Endothelial cell of umbilical vein (primary cell): ENCODE measurements around the gene NHP2. TPM values are rescaled to one million over a fixed set of nuclear protein-coding genes. Genes with fewer than 3 reads are reported as not detected.

Experiments used
- BruUV-seq: library from RNA; stranded (reverse); fragments of 400-500 nt; replicated peaks from 2 replicates; lab custom pipeline; 2021; lab: Mats Ljungman, UMichigan
- CTCF ChIA-PET: fragments of 300-600, 350-600 bp; sonication (Branson Sonifier 250); formaldehyde crosslinking; loops from one replicate; lab custom pipeline; 2021; ENCODE audit warnings: antibody characterized with exemption, inconsistent platforms; lab: Charles Lee
- POLR2A ChIA-PET: fragments of 300-600, 350-600 bp; sonication (Branson Sonifier 250); formaldehyde crosslinking; loops from one replicate; lab custom pipeline; 2021; ENCODE audit warnings: antibody characterized with exemption, inconsistent platforms; lab: Charles Lee
- DNase-seq: peaks from one replicate; pipeline ENCODE4 v3.0.0-alpha.2; 2011; ENCODE audit warnings: low read depth, low spot score
- FAIRE-seq: peaks from 2 replicates; lab custom pipeline; 2011; peaks lifted over from hg19 to GRCh38; lab: Jason Lieb, UNC
- H2AFZ ChIP-seq: 2 replicates; pipeline ENCODE4 v1.6.0; 2012; ENCODE audit warnings: low read depth, low read length, control low read depth, inconsistent platforms
- H3K27ac ChIP-seq: 2 replicates; pipeline ENCODE4 v1.5.1; 2011; ENCODE audit warnings: low read depth, mild to moderate bottlenecking, control low read depth, low read length, moderate library complexity; ENCODE audit not compliant: insufficient read depth
- H3K27me3 ChIP-seq, 2 experiments: 2 replicates each; pipeline versions ENCODE4 v1.6.0 to v1.6.1; 2011; ENCODE audit warnings: low read length in 2 of 2, mixed read lengths in 1 of 2; ENCODE audit not compliant: control insufficient read depth in 2 of 2, insufficient read depth in 2 of 2
- H3K36me3 ChIP-seq, 2 experiments: 2 replicates in 1 of 2; 3 replicates in 1 of 2; pipeline ENCODE4 v1.5.1; 2011; ENCODE audit warnings: low read length in 2 of 2, mild to moderate bottlenecking in 1 of 2, moderate library complexity in 1 of 2; ENCODE audit not compliant: control insufficient read depth in 2 of 2, insufficient read depth in 2 of 2; ENCODE audit errors: extremely low read depth in 1 of 2
- H3K4me1 ChIP-seq: 3 replicates; pipeline ENCODE4 v1.5.1; 2011; ENCODE audit warnings: mild to moderate bottlenecking, low read length; ENCODE audit not compliant: control insufficient read depth, insufficient read depth; ENCODE audit errors: extremely low read depth
- H3K4me2 ChIP-seq: 2 replicates; pipeline ENCODE4 v1.6.1; 2011; ENCODE audit warnings: low read length, control low read depth, mixed read lengths; ENCODE audit not compliant: insufficient read depth
- H3K4me3 ChIP-seq, 3 experiments: fragments of 200-600 bp in 1 of 3; sonication (generic), shearing (Covaris generic) in 1 of 3; replicated peaks in 1 of 3; 2 replicates each; pipeline ENCODE4 v1.5.1; 2011 to 2016; ENCODE audit warnings: control low read depth in 3 of 3, low read length in 3 of 3, mild to moderate bottlenecking in 2 of 3, inconsistent platforms in 1 of 3, low read depth in 1 of 3, moderate library complexity in 1 of 3; ENCODE audit not compliant: insufficient read depth in 1 of 3
- H3K79me2 ChIP-seq: 2 replicates; pipeline ENCODE4 v1.6.0; 2012; ENCODE audit warnings: low read length, inconsistent platforms; ENCODE audit not compliant: control insufficient read depth, insufficient read depth
- H3K9ac ChIP-seq: replicated peaks from 2 replicates; pipeline ENCODE3; 2011; ENCODE audit warnings: low read length, control low read depth; ENCODE audit not compliant: insufficient read depth; ENCODE audit errors: extremely low read depth
- H3K9me1 ChIP-seq: replicated peaks from 3 replicates; pipeline ENCODE4 v1.6.0; 2011; ENCODE audit warnings: mild to moderate bottlenecking, low read length; ENCODE audit not compliant: control insufficient read depth, insufficient read depth; ENCODE audit errors: extremely low read depth
- H3K9me3 ChIP-seq: replicated peaks from 2 replicates; pipeline ENCODE4 v1.5.1; 2012; ENCODE audit warnings: low read length, inconsistent platforms; ENCODE audit not compliant: control insufficient read depth, insufficient read depth
- H4K20me1 ChIP-seq: replicated peaks from 2 replicates; pipeline ENCODE3; 2011; ENCODE audit warnings: mild to moderate bottlenecking, low read length; ENCODE audit not compliant: control insufficient read depth, insufficient read depth; ENCODE audit errors: extremely low read depth
- CTCF ChIP-seq, 2 donors: IDR thresholded peaks; 1 replicate in 1 of 2; 2 replicates in 1 of 2; pipeline ENCODE4 v1.5.1; 2011; ENCODE audit warnings: low read length in 2 of 2, mild to moderate bottlenecking in 2 of 2, moderate library complexity in 2 of 2, control low read depth in 1 of 2, inconsistent platforms in 1 of 2, low read depth in 1 of 2; ENCODE audit not compliant: insufficient read depth in 1 of 2; ENCODE audit errors: extremely low read depth in 1 of 2
- EZH2 ChIP-seq: IDR thresholded peaks from 2 replicates; pipeline ENCODE4 v1.6.1; 2012; ENCODE audit warnings: borderline replicate concordance, low read depth, mild to moderate bottlenecking, moderate library complexity, low read length, inconsistent platforms; ENCODE audit not compliant: severe bottlenecking
- FOS ChIP-seq: IDR thresholded peaks from 2 replicates; pipeline ENCODE4 v1.6.1; 2011; ENCODE audit warnings: mild to moderate bottlenecking, low read length, moderate library complexity, borderline replicate concordance; ENCODE audit not compliant: insufficient read depth
- GATA2 ChIP-seq: IDR thresholded peaks from 2 replicates; pipeline ENCODE4 v1.7.0; 2011; ENCODE audit warnings: low read depth, mild to moderate bottlenecking, moderate library complexity, mixed read lengths, low read length; ENCODE audit not compliant: insufficient read length, insufficient read depth
- JUN ChIP-seq: IDR thresholded peaks from 2 replicates; pipeline ENCODE4 v1.6.1; 2011; ENCODE audit warnings: borderline replicate concordance, low read depth; ENCODE audit not compliant: insufficient read length, insufficient read depth
- POLR2A ChIP-seq: IDR thresholded peaks from 2 replicates; pipeline ENCODE4 v1.6.1; 2012; ENCODE audit warnings: low read depth, mild to moderate bottlenecking, control low read depth, low read length
- POLR2AphosphoS5 ChIP-seq: IDR thresholded peaks from 2 replicates; pipeline ENCODE4 v1.6.1; 2012; ENCODE audit warnings: low read depth, mild to moderate bottlenecking, control low read depth, low read length, moderate library complexity; ENCODE audit not compliant: insufficient read depth
- dilution Hi-C: fragments of 300-500 bp; cut with MboI; formaldehyde crosslinking; loops from one replicate; pipeline ENCODE4 v1.15.0; 2019; ENCODE audit warnings: low sequenced_read_pairs; ENCODE audit not compliant: extremely low pct_ligation_motif_present
- intact Hi-C: fragments of 100-400 bp; cut with micrococcal nuclease; formaldehyde crosslinking; loops from one replicate; pipeline ENCODE4 v1.10.0; 2022
- polyA plus RNA-seq, 4 experiments: library from polyadenylated mRNA; depleted of rRNA in 3 of 4; stranded (reverse) in 3 of 4; unstranded in 1 of 4; fragments of >200 nt; gene quantifications; 2 replicates each; pipeline versions ENCODE4 v1.2.1 to v1.2.3, GENCODE V29; 2011 to 2012; ENCODE audit warnings: missing spikeins in 1 of 4
- total RNA-seq: library from RNA; stranded (reverse); gene quantifications from 2 replicates; pipeline ENCODE4 v1.2.3, GENCODE V29; 2021
- TF ChIP-seq, protein P1 (sequence below): IDR thresholded peaks from 2 replicates; pipeline ENCODE4 v1.6.1; 2011; ENCODE audit not compliant: insufficient read depth, insufficient read length

The NHP2 gene
- total and polyA plus RNA-seq, 2 donors (not counting 3 experiments of a cell fraction or from before 2014, with no cell fraction given) = 205 to 220 TPM

GRCh38 chr5:178162481-178162880 lies 8.8 kb upstream of the NHP2 start:
- no TSS peak for BruUV-seq
- Histone ChIP-seq H3K79me2 (no peaks in the 10 kb centered on the region), H2AFZ (no peak overlapping the region), H3K27me3 (peaks cover 4% of the 10 kb centered on the region in 2 experiments), H3K9me1 (no peaks in the 10 kb centered on the region), H3K27ac (no peak overlapping the region), H3K36me3 (no peaks in the 10 kb centered on the region), H3K9me3 (no peaks in the 10 kb centered on the region), H3K9ac (no peak overlapping the region), H3K4me1 (no peaks in the 10 kb centered on the region), H3K4me2 (no peak overlapping the region), H4K20me1 (no peaks in the 10 kb centered on the region), H3K4me3 (no peak overlapping the region)
- intact Hi-C loops = no loop called here
- dilution Hi-C loops = no loop called here
- FAIRE-seq (no peak), DNase-seq (no peak)
- ChIA-PET POLR2A (interaction anchor here (1.4 kb wide), 1 partner anchor 9 kb away, joined by 3 read pairs; the partner anchor contains the start of gene NHP2), CTCF (interaction anchor here (0.6 to 3.3 kb wide), 4 partner anchors 9 to 90 kb away, joined by 3 to 104 read pairs (median 6); partner anchors contain the start of gene NHP2)
- TF ChIP-seq EZH2 (no peak), CTCF (IDR thresholded peaks at IDR 0.05; ENCODE audit: extremely low read depth in 1 of 2, insufficient read depth in 1 of 2, low read depth in 1 of 2, low read length in 2 of 2) (no peak), POLR2A (no peak), GATA2 (no peak)
- TF ChIP-seq, protein P1, sequence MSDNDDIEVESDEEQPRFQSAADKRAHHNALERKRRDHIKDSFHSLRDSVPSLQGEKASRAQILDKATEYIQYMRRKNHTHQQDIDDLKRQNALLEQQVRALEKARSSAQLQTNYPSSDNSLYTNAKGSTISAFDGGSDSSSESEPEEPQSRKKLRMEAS = no peak

GRCh38 chr5:178160176-178160575 lies 6.5 kb upstream of the NHP2 start:
- Histone ChIP-seq H3K4me2 (no peak overlapping the region), H3K9me1 (no peaks in the 10 kb centered on the region), H3K79me2 (no peaks in the 10 kb centered on the region), H3K27me3 (peaks cover 0 to 2% of the 10 kb centered on the region in 2 experiments), H3K27ac (no peak overlapping the region), H3K9ac (no peak overlapping the region), H3K4me3 (no peak overlapping the region), H3K4me1 (no peaks in the 10 kb centered on the region), H3K9me3 (no peaks in the 10 kb centered on the region), H3K36me3 (no peaks in the 10 kb centered on the region), H4K20me1 (no peaks in the 10 kb centered on the region), H2AFZ (no peak overlapping the region)
- dilution Hi-C loops = no loop called here
- ChIA-PET POLR2A (no interaction called here), CTCF (interaction anchor here (1.0 to 5.3 kb wide), 2 partner anchors 37 to 83 kb away, joined by 3 to 44 read pairs; no protein-coding TSS in a partner anchor)
- no peak for DNase-seq
- no peak for FAIRE-seq
- no TSS peak for BruUV-seq
- intact Hi-C loops = no loop called here
- TF ChIP-seq JUN (no peak), EZH2 (no peak), FOS (no peak), POLR2A (no peak), POLR2AphosphoS5 (no peak), CTCF (IDR thresholded peaks at IDR 0.05; ENCODE audit: extremely low read depth in 1 of 2, insufficient read depth in 1 of 2, low read depth in 1 of 2, low read length in 2 of 2) (no peak), GATA2 (no peak)
- TF ChIP-seq, protein P1 = no peak
